Endodermal cell (in vitro differentiated cells): ENCODE data around the gene TRIM42. TPM values are rescaled to one million over a fixed set of nuclear protein-coding genes. Genes with fewer than 3 reads are reported as not detected.

ENCODE experiments used
- DNase-seq: peaks from one replicate; pipeline ENCODE4 v3.0.0-alpha.2; 2017
- H3K27ac ChIP-seq: 2 replicates; pipeline ENCODE4 v1.5.1; 2013; ENCODE audit warnings: mild to moderate bottlenecking, low read depth, low read length, moderate library complexity
- H3K27me3 ChIP-seq: 2 replicates; pipeline ENCODE4 v1.6.1; 2013; ENCODE audit warnings: mild to moderate bottlenecking, low read length, moderate library complexity; ENCODE audit not compliant: insufficient read depth, control insufficient read depth, poor library complexity, severe bottlenecking
- H3K36me3 ChIP-seq: 2 replicates; pipeline ENCODE4 v1.7.0; 2013; ENCODE audit warnings: mild to moderate bottlenecking, low read length, moderate library complexity; ENCODE audit not compliant: control insufficient read depth, insufficient read depth
- H3K4me1 ChIP-seq: one replicate; pipeline ENCODE4 v1.7.0; 2013; ENCODE audit warnings: low read length; ENCODE audit not compliant: control insufficient read depth, insufficient read depth
- H3K4me3 ChIP-seq: 2 replicates; pipeline ENCODE4 v1.5.1; 2013; ENCODE audit warnings: mild to moderate bottlenecking, low read length, moderate library complexity
- H3K9ac ChIP-seq: 2 replicates; pipeline ENCODE4 v1.6.1; 2013; ENCODE audit warnings: mild to moderate bottlenecking, low read length, moderate library complexity; ENCODE audit not compliant: poor library complexity, severe bottlenecking; ENCODE audit errors: extremely low read depth
- H3K9me3 ChIP-seq: 2 replicates; pipeline ENCODE4 v1.6.1; 2013; ENCODE audit warnings: mild to moderate bottlenecking, low read length, moderate library complexity; ENCODE audit not compliant: control insufficient read depth
- H3K27ac Mint-ChIP-seq: 2 replicates; pipeline ENCODE4 v1.8.0; 2020; ENCODE audit warnings: mixed read lengths
- H3K27me3 Mint-ChIP-seq: 2 replicates; pipeline ENCODE4 v1.8.0; 2021; ENCODE audit warnings: mild to moderate bottlenecking, mixed read lengths; ENCODE audit not compliant: insufficient read depth
- H3K36me3 Mint-ChIP-seq: 2 replicates; pipeline ENCODE4 v1.8.0; 2020; ENCODE audit warnings: low read depth, mixed read lengths
- H3K4me1 Mint-ChIP-seq: 2 replicates; pipeline ENCODE4 v1.8.0; 2020; ENCODE audit warnings: mixed read lengths
- H3K4me3 Mint-ChIP-seq: 2 replicates; pipeline ENCODE4 v1.8.0; 2020; ENCODE audit warnings: mild to moderate bottlenecking, moderate library complexity, mixed read lengths
- H3K9me3 Mint-ChIP-seq: 2 replicates; pipeline ENCODE4 v1.8.0; 2020; ENCODE audit warnings: mild to moderate bottlenecking, mixed read lengths
- WGBS, 2 experiments: methylation state at CpG; one replicate each; pipeline versions ENCODE4 v1.1.5 to v1.1.7; 2013; ENCODE audit warnings: missing lambda C conversion rate in 2 of 2, mixed read lengths in 1 of 2; ENCODE audit not compliant: insufficient coverage in 1 of 2, insufficient read length in 1 of 2; 5-methylcytosine and 5-hydroxymethylcytosine counted together
- total RNA-seq, 2 donors: library from RNA; stranded (reverse); fragmentation: NEBNext Ultra II Directional in 1 of 2; extraction: Animal tissue kit (Norgen Biotek cat#: 25700) in 1 of 2; gene quantifications; 2 replicates in 1 of 2; 3 replicates in 1 of 2; pipeline ENCODE4 v1.2.1, GENCODE V29; 2021
- TF ChIP-seq, protein P1 (sequence below): fragments of 200-600 bp; sonication (generic); conservative IDR thresholded peaks from 2 replicates; pipeline ENCODE4 v1.5.0; 2021; ENCODE audit warnings: antibody characterized with exemption, mild to moderate bottlenecking

Gene TRIM42
- total RNA-seq, 2 donors from 2014 or later: not detected

DNA sequence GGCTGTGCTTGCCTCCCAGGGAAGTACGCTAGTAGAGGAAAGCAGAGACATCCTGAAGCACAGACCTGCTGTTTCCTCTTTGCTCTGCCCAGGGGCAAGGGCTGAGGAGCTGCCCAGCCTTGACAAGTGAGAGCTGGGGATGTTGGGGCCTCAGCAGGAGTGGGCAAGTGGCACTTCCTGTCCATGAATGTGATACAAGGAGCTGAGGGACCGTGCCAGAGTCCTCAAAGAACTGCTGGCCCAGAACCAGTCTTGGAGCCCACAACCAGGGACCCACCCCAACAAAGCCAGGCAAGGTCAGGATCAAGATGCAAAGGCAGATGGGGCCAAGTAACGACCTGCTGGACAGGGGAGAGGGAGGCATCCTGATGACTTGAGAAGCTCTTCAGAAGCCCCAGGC is 70.3 kb downstream of the TRIM42 start:
- Histone ChIP-seq H3K4me1 (no peaks in the 10 kb centered on the region), H3K9me3 (no peaks in the 10 kb centered on the region), H3K4me3 (no peak overlapping the region), H3K36me3 (no peaks in the 10 kb centered on the region), H3K9ac (no peak overlapping the region), H3K27me3 (peaks cover 35% of the 10 kb centered on the region), H3K27ac (no peak overlapping the region)
- TF ChIP-seq, protein P1, sequence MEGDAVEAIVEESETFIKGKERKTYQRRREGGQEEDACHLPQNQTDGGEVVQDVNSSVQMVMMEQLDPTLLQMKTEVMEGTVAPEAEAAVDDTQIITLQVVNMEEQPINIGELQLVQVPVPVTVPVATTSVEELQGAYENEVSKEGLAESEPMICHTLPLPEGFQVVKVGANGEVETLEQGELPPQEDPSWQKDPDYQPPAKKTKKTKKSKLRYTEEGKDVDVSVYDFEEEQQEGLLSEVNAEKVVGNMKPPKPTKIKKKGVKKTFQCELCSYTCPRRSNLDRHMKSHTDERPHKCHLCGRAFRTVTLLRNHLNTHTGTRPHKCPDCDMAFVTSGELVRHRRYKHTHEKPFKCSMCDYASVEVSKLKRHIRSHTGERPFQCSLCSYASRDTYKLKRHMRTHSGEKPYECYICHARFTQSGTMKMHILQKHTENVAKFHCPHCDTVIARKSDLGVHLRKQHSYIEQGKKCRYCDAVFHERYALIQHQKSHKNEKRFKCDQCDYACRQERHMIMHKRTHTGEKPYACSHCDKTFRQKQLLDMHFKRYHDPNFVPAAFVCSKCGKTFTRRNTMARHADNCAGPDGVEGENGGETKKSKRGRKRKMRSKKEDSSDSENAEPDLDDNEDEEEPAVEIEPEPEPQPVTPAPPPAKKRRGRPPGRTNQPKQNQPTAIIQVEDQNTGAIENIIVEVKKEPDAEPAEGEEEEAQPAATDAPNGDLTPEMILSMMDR: no peak
- no peaks in the 10 kb centered on the region for H3K4me1 Mint-ChIP-seq
- H3K27me3 Mint-ChIP-seq: peaks cover 33% of the 10 kb centered on the region
- H3K27ac Mint-ChIP-seq: no peak overlapping the region
- no peak for DNase-seq
- H3K36me3 Mint-ChIP-seq: no peaks in the 10 kb centered on the region
- WGBS, 2 experiments: 83 to 90% methylated on average over 2 to 3 of the region's 3 CpGs
- H3K9me3 Mint-ChIP-seq: no peaks in the 10 kb centered on the region
- no peak overlapping the region for H3K4me3 Mint-ChIP-seq

DNA sequence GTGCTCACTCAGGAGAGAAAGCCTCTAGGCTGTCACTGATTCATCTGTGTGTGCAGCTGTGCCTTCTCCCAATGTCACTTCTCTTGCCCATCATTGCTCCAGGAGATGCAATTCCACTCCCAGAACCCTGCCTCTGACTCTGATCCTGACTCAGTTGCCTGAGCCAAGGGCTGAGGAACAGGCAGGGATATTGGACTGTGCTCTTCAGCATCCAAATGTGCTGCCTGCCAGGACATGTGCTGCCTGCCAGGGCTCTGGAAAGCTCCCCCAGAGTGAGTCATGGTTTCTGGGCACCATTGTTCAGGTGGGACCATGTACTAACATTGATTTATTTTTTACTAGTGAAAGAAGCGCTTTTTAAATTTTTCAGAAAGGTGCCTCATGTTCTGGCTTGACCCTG is 71.0 kb downstream of the TRIM42 start:
- WGBS, 2 experiments: 91% methylated on average over 1 of the region's 1 CpG; no CpG with 5 or more reads in 1 of the 2 experiments
- H3K27ac Mint-ChIP-seq: no peak overlapping the region

More for the DNA sequence above, 71.0 kb downstream of the TRIM42 start:
- Mint-ChIP-seq H3K27me3 (peaks cover 30% of the 10 kb centered on the region), H3K36me3 (no peaks in the 10 kb centered on the region), H3K9me3 (no peaks in the 10 kb centered on the region), H3K4me3 (no peak overlapping the region), H3K4me1 (no peaks in the 10 kb centered on the region)
- no peaks in the 10 kb centered on the region for H3K4me1 ChIP-seq
- H3K36me3 ChIP-seq: no peaks in the 10 kb centered on the region
- DNase-seq: no peak
- no peak overlapping the region for H3K27ac ChIP-seq
- TF ChIP-seq, protein P1: no peak
- no peak overlapping the region for H3K9ac ChIP-seq
- H3K4me3 ChIP-seq: no peak overlapping the region
- H3K27me3 ChIP-seq: peaks cover 35% of the 10 kb centered on the region
- H3K9me3 ChIP-seq: no peaks in the 10 kb centered on the region
